Inflammatory macrophage (primary cell): Measurements from ENCODE around the gene CASTOR1.

Experiments used
- DNase-seq, 2 donors: peaks; one replicate each; pipeline ENCODE4 v3.0.0-alpha.2; 2020 to 2022

The CASTOR1 gene

GRCh38 chr22:30318799-30319419 is 29.6 kb upstream of the CASTOR1 start:
- peak; percentile 45 to 72 for DNase-seq

GRCh38 chr22:30317778-30318177 is 28.5 kb upstream of the CASTOR1 start:
- no peak for DNase-seq

DNA sequence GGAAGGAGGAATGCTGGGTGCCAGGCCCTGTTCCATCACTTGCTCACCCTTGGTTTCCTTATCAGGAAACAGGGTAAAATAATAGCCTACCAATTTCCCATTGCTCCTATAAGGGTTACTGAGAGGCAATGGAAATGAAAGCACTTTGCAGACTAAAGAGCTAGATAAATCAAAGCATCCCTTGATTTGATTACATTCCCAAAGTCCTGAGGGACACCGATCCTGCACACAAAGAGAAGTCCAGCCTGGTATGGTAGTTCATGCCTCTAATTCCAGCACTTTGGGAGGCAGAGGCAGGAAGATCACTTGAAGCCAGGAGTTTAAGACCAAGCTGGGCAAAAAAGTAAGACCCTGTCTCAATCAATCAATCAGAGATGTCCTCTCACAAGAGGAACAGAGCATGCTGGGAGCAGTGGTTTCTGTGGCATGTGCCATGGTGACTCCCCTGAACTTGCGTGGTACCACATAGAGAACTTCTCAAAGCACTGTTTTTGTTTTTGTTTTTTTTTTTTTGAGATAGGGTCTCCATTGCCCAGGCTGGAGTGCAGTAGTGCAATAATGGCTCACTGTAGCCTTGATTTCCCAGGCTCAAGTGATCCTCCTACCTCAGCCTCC is 26.8 kb upstream of the CASTOR1 start:
- no peak for DNase-seq

- peak; percentile 30 to 70 for DNase-seq
Measured at GRCh38 chr22:30314915-30315314, 25.6 kb upstream of the CASTOR1 start.

DNA sequence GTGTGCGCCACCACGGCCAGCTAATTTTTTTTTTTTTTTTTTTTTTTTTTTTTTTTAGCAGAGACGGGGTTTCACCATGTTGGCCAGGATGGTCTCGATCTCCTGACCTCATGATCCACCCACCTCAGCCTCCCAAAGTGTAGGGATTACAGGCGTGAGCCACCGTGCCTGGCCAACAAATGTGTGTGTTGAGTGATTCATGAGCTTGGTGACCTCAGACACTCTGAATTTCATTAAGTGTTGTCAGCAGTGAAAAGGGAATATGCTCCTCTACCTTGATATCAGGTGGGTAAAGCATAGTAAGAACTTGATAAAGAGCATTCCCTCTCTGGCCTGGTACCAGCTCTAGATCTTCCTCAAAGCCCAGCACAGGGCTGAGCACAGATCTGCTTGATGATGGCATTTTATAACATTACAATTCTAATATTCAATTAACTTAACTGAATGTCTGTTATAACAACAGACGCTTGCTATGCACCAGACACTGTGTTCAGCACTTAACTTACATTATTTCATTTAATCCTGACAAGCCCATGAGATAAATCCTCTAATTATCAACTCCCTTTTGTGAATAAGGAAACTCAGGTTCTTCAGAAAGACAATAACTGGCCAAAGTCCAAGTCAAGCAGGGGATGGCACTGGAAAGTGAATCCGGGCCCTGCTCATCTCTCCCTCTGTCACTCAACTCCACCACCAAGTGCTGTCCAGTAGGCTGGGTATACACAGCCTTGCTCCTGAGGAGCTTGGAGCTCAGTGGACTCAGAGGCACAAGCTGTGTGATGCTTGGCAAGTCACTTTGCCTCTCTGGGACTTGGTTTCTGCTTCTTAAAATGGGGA is 24.4 kb upstream of the CASTOR1 start:
- DNase-seq: no peak

DNA sequence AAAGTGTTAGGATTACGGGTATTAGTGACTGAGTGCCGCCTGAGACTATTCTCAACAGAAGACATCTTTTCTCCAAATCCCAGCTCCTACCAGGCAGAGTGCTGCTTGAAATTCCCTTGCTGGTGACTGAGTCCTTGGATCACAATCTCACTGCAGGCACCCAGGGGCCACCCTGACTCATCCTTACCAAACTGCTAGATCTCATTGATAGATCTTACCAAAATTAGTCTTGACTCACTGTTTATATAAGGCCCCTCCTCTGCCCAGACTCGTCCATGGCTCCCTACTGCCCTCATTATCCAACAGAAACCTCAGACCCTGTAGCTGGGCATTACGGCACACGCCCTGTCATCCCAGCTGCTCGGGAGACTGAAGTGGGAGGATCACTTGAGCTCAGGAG is 22.7 kb upstream of the CASTOR1 start:
- DNase-seq: peak in 1 of 2 donors; percentile 34

DNA sequence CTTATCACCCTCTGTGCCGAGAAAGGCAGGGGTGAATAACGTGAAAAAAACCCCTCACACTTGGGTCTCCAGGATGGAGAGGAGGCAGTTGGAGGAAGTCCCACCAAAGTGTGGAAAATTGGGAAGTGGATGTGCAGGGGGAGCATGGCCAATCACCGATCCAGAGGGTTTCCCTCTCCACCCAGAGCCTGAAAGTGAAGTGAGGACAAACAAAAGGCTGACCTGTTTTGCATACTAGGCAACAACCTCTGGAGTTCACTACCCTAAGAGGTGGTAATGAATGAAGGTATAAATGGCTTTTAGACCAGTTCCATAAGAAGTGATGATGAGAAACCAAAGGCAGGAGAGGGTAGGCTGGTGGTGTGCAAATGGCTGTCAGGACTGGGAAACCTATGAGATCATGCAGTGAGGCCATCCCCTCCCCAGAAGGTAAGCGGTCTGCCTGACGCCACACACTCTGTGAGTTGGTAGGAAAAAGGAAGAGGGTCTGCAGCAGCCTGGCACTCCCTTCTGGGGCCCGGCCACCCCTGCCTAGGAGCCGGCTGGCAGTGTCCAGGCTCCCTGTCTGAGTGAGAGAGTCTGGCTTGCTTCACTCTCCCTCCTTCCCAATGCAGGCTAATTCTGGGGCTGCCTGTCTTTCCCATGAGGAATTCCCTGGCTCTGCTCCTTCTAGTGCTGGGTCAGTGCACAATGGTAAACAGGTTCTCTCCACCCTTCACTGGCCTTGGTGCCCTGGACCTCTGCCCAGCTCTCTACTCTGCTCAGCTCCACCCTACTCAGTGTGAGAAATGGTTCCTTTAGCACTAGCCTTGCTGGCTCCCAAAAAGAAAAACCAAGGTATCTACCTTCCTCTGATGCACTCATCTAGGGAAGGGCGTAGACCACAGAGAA is 21.8 kb upstream of the CASTOR1 start:
- DNase-seq: no peak

DNA sequence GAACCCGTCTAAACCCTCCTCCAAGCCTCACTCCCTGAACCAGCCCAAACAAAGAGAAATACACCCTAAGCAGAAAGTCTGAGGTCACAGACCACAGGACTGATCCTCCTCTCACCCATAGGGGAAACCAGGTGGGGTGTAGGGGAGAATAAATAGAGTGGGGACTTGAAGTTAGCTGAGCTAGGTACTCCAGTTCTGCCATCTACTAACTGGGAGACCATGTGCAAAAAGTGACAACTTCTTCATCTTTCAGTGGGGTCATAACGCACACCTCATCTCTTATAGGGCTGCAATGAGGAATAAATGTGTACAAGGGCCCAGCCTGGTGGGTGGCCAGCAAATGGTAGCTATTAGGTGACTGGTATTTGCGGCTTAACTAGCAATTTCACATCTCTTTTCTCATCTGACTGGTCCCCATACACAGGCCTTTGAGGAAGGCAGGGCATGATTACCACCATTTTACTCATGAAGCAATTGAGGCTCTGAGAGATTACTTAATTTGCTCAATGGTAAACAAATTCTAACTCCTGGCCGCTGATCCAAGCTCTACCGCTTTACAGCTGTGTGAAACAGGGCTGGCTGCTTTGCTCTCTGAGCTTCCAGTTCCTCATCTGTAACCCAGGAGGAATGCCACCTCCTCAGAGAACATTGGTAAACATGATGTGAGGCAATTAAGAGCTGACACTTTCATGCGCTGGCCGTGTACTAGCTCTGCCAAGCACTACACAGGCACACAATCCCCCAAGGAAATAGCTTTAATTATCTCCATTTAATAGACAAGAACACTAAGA is 20.8 kb upstream of the CASTOR1 start:
- peak; percentile 93 to 95 for DNase-seq

DNA sequence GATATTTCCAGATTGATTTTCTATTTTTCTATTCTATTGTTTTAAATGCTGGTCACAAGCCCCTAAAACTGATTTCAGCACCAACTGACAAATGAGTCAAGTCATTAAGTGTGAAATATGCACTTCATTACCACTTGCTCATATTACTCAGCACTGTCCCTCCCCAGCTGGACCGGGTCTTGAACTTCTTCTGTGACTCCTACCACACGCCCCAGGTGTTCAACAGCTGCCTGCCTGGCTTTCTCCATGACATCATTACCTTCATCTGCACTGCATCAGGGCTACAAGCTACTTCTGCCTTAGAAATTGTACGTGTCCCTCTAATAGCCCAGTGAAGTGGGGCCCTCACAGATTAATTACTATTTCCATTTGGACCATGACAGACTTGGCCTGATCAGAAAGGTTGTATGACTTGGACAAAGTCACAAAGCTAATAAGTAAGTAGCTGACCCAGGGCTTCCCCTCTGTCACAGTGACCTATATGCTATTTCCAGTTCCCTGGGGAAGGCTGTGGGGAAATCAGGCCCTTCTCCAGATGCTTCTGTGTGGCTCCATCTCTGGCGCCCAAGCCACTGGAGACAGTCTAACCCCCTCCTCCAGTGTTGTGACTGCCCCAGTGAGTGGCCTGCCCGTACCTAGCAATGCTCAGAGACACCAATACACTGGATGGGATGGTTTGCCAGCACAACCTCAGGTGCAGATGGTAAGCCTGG is 19.4 kb upstream of the CASTOR1 start:
- DNase-seq: peak in 1 of 2 donors; percentile 32

- no peak for DNase-seq
Measured at GRCh38 chr22:30308093-30308492, 18.8 kb upstream of the CASTOR1 start.

GRCh38 chr22:30307041-30307574 is 17.8 kb upstream of the CASTOR1 start:
- DNase-seq: no peak

- DNase-seq: no peak
Measured at GRCh38 chr22:30306627-30307011, 17.3 kb upstream of the CASTOR1 start.

DNA sequence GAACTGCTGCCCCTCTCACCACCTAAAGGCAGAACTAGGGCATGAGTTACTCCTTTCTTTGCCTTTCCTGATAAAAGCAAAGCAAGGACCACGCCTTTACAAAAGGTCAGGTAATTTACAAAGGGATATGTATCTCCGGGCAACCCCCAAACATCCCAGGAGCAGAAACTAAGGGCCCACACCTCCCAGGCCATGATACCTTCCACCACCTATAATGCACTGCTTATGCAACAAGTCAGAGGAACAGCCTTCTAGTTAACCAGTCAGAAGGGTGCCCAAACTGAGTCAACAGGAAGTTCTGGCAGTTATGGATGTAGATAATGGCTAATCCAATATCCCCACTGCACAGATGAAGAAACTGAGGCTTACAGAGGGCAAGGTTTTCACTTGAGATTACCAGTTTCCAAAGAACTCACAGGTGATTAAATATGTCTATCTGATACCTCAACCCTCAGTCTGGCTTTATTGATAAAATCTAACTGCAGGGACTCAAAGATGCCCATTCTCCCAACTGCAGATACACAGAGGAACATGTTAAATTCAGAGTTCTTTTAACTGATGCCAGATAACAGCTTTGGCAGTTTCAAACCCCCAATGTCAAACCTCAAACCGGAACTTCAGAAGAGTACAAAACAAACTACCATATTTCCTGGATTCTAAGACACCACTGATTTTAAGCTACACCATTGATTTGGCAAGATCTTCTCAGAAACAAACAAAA is 16.8 kb upstream of the CASTOR1 start:
- no peak for DNase-seq

- DNase-seq: peak; percentile 54 to 81
Measured at GRCh38 chr22:30305519-30305905, 16.2 kb upstream of the CASTOR1 start.

DNA sequence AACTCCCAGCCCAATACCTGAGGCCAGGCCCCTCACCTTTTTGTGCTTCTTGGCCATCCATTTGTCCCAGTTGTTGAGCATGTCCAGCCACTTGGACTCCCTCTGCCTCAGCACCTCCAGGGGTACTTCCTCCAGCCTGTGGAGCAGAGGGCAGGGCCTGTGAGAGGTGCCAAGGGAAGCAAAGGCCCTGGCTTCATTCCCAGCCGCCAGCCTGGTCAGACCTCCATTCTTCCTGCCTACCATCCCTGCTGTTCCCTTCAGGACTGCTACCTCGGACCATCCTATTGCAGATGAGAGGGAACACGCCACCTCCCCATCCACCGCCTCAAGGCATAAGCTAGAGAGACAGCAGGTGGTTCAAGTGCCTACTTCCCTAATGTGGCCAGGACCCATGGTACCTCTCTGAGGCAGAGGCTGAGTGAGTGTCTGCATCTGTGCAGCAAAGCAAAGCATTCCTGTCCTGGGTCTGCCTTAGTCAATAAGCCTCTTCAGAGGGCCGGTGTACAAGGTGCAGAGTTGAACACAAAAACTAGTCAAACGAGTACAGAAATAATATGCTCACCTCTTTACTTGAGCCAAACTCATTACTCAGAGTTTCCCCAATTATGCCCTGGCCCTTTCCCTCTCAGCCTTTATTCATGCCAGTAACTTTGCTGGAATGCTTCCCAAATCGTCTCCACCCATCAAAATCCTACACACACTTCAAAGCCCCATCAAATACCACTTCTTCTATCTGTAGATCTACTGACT is 15.4 kb upstream of the CASTOR1 start:
- DNase-seq: no peak

DNA sequence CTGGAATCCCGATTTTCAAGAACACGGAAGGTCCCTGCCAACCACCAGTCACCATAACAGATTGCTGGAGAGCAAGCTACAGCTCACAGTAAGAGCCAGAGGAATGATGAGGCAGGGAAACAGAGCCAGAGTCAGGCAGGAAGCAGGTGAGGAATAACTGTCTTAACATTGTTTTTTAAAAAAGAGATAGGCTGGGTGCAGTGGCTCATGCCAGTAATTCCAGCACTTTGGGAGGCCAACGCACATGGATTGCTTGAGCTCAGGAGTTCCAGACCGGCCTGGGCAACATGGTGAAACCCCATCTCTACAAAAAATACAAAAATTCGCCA is 13.5 kb upstream of the CASTOR1 start:
- no peak for DNase-seq

DNA sequence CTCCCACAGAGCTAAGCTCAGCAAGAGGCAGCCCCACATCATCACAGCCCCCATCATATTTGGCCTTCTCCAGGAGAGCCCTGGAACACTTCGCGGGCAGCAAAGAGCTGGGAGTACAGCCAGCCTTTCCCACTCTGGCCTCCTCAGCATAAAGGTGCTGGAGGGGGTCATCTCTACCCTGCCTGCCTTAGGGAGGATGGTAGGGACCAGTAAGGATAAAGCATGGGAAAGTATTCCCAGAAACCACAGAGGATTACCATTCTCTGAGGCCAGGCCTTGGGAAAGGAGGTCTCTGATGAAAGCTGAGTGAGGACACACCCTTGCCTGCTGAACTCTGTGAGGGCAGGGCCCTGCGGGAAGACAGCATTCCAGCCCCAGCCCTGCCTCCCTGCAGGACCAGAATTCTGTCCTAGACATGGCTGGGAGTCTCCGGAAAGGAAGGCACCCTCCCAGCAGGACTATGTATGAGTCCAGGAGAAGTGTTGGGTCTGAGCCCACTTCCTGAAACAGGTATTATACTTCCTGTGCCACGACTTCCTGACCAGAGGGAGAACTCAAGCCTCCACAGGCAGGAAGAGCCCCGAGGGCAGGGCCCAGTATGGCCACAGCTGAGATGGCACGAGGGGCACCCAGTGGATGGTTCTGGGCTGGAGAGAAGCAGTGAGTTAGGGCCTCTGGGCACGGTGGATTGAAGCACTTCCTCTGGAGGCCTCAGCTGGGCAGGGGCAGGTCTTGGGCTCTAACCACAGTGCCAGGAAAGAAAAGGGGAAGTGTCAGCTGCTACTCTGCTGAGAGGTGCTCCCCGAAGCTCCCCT is 12.9 kb upstream of the CASTOR1 start:
- peak; percentile 72 to 81 for DNase-seq

- DNase-seq: no peak
Measured at GRCh38 chr22:30299322-30299721, 10.0 kb upstream of the CASTOR1 start.
